Tibial artery (tissue), 4 donors: ENCODE measurements around the gene GAL.

Experiments used
- DNase-seq, 2 donors: peaks; one replicate each; pipeline ENCODE4 v3.0.0-alpha.2; 2019
- H3K27ac ChIP-seq, 2 donors: fragments of 200-600 bp; sonication (generic) in 1 of 2; 1 replicate in 1 of 2; 2 replicates in 1 of 2; pipeline ENCODE4 v1.5.1; 2018 to 2019; ENCODE audit warnings: mild to moderate bottlenecking in 1 of 2
- H3K27me3 ChIP-seq, 2 donors: fragments of 200-600 bp; sonication (generic) in 1 of 2; one replicate each; pipeline versions ENCODE4 v1.5.1 to v1.6.0; 2016 to 2019
- H3K36me3 ChIP-seq, 3 donors: fragments of 200-600 bp; sonication (generic) in 2 of 3; one replicate each; pipeline ENCODE4 v1.5.1; 2016 to 2019; ENCODE audit warnings: mild to moderate bottlenecking in 2 of 3
- H3K4me1 ChIP-seq, 4 donors: fragments of 200-600 bp; sonication (generic) in 2 of 4; 1 replicate in 3 of 4; 2 replicates in 1 of 4; pipeline ENCODE4 v1.5.1; 2016 to 2019
- H3K4me3 ChIP-seq, 2 donors: fragments of 200-600 bp; sonication (generic) in 1 of 2; 1 replicate in 1 of 2; 2 replicates in 1 of 2; pipeline ENCODE4 v1.5.1; 2018 to 2019; ENCODE audit warnings: mild to moderate bottlenecking in 2 of 2
- H3K9me3 ChIP-seq, 3 donors: fragments of 200-600 bp; sonication (generic) in 1 of 3; one replicate each; pipeline ENCODE4 v1.5.1; 2016 to 2019
- CTCF ChIP-seq, 2 experiments: fragments of 200-600 bp in 1 of 2; fragments of 450-650 bp in 1 of 2; IDR thresholded peaks; one replicate each; pipeline ENCODE4 v1.5.1; 2017 to 2019; ENCODE audit warnings: antibody characterized with exemption in 2 of 2, mild to moderate bottlenecking in 1 of 2, moderate library complexity in 1 of 2
- intact Hi-C: fragments of 100-400 bp; cut with DNase I; formaldehyde crosslinking; loops from one replicate; pipeline ENCODE4 v1.15.0; 2023; ENCODE audit warnings: low total_unique reads

Gene GAL

GRCh38 chr11:68709062-68709461 is 24.7 kb downstream of the GAL start:
- H3K36me3 ChIP-seq: no peaks in the 10 kb centered on the region
- H3K27ac ChIP-seq: no peak overlapping the region
- intact Hi-C loops: no loop called here
- H3K27me3 ChIP-seq: peaks cover 0 to 10% of the 10 kb centered on the region in 2 donors
- no peak for DNase-seq
- no peaks in the 10 kb centered on the region for H3K9me3 ChIP-seq
- TF ChIP-seq CTCF (IDR thresholded peaks at IDR 0.05): no peak
- no peak overlapping the region for H3K4me3 ChIP-seq
- H3K4me1 ChIP-seq: no peaks in the 10 kb centered on the region

GRCh38 chr11:68710409-68710808 is 26.1 kb downstream of the GAL start:
- Histone ChIP-seq H3K27me3 (peaks cover 0 to 16% of the 10 kb centered on the region in 2 donors), H3K9me3 (no peaks in the 10 kb centered on the region), H3K36me3 (no peaks in the 10 kb centered on the region), H3K4me1 (no peaks in the 10 kb centered on the region), H3K27ac (no peak overlapping the region), H3K4me3 (no peak overlapping the region)
- no peak for TF ChIP-seq CTCF (IDR thresholded peaks at IDR 0.05)
- intact Hi-C loops: no loop called here
- no peak for DNase-seq

GRCh38 chr11:68711114-68711513 is 26.8 kb downstream of the GAL start:
- Histone ChIP-seq H3K27me3 (peaks cover 0 to 20% of the 10 kb centered on the region in 2 donors), H3K9me3 (no peaks in the 10 kb centered on the region), H3K36me3 (no peaks in the 10 kb centered on the region), H3K4me1 (no peaks in the 10 kb centered on the region), H3K27ac (no peak overlapping the region), H3K4me3 (no peak overlapping the region)
- TF ChIP-seq CTCF (IDR thresholded peaks at IDR 0.05): no peak
- intact Hi-C loops: no loop called here
- DNase-seq: no peak

GRCh38 chr11:68714060-68714856 is 29.9 kb downstream of the GAL start:
- Histone ChIP-seq H3K27ac (no peak overlapping the region), H3K4me1 (no peaks in the 10 kb centered on the region), H3K36me3 (no peaks in the 10 kb centered on the region), H3K4me3 (no peak overlapping the region), H3K9me3 (no peaks in the 10 kb centered on the region), H3K27me3 (peaks cover 0 to 31% of the 10 kb centered on the region in 2 donors)
- no peak for DNase-seq
- intact Hi-C loops: no loop called here
- no peak for TF ChIP-seq CTCF (IDR thresholded peaks at IDR 0.05)

GRCh38 chr11:68715456-68716122 is 31.2 kb downstream of the GAL start:
- TF ChIP-seq CTCF (IDR thresholded peaks at IDR 0.05): no peak
- no peak for DNase-seq
- Histone ChIP-seq H3K36me3 (no peaks in the 10 kb centered on the region), H3K4me1 (no peaks in the 10 kb centered on the region), H3K4me3 (no peak overlapping the region), H3K27me3 (peaks cover 0 to 31% of the 10 kb centered on the region in 2 donors), H3K27ac (no peak overlapping the region), H3K9me3 (peaks cover 0 to 7% (median 0%) of the 10 kb centered on the region in 3 donors)
- intact Hi-C loops: no loop called here
